Measurements from ENCODE around the gene RAD51B.

Gene RAD51B

GRCh38 chr14:68539241-68539737 lies 719.7 kb downstream of the RAD51B start:
- Histone ChIP-seq H3K27ac (ENCODE audit: low read depth, low read length, severe bottlenecking) (peak overlapping the region; percentile 50), H3K4me3 (ENCODE audit: extremely low read depth, insufficient read depth, low read length, poor library complexity, severe bottlenecking) (no peak overlapping the region), H3K4me1 (ENCODE audit: control insufficient read depth, insufficient read depth, low read length, poor library complexity, severe bottlenecking) (peaks cover 4% of the 10 kb centered on the region), H3K9me3 (ENCODE audit: control insufficient read depth, low read length) (no peaks in the 10 kb centered on the region), H3K36me3 (ENCODE audit: control insufficient read depth, insufficient read depth, low read length) (no peaks in the 10 kb centered on the region)
- WGBS, 2 experiments (ENCODE audit: insufficient coverage in 2 of 2): 79 to 80% methylated on average over 5 to 6 of the region's 6 CpGs

- 75 to 100% methylated on average over 1 to 3 of the region's 3 CpGs for WGBS, 2 experiments (ENCODE audit: insufficient coverage in 2 of 2)
- Histone ChIP-seq H3K9me3 (ENCODE audit: control insufficient read depth, low read length) (no peaks in the 10 kb centered on the region), H3K4me1 (ENCODE audit: control insufficient read depth, insufficient read depth, low read length, poor library complexity, severe bottlenecking) (peaks cover 4% of the 10 kb centered on the region), H3K36me3 (ENCODE audit: control insufficient read depth, insufficient read depth, low read length) (no peaks in the 10 kb centered on the region), H3K27ac (ENCODE audit: low read depth, low read length, severe bottlenecking) (peak overlapping the region; percentile 50), H3K4me3 (ENCODE audit: extremely low read depth, insufficient read depth, low read length, poor library complexity, severe bottlenecking) (no peak overlapping the region)
Measured at GRCh38 chr14:68539789-68540188, 720.2 kb downstream of the RAD51B start.

GRCh38 chr14:68541178-68541896 lies 721.8 kb downstream of the RAD51B start:
- Histone ChIP-seq H3K4me3 (ENCODE audit: extremely low read depth, insufficient read depth, low read length, poor library complexity, severe bottlenecking) (no peak overlapping the region), H3K36me3 (ENCODE audit: control insufficient read depth, insufficient read depth, low read length) (no peaks in the 10 kb centered on the region), H3K27ac (ENCODE audit: low read depth, low read length, severe bottlenecking) (no peak overlapping the region), H3K9me3 (ENCODE audit: control insufficient read depth, low read length) (no peaks in the 10 kb centered on the region), H3K4me1 (ENCODE audit: control insufficient read depth, insufficient read depth, low read length, poor library complexity, severe bottlenecking) (no peaks in the 10 kb centered on the region)
- 85 to 90% methylated on average over 4 of the region's 4 CpGs for WGBS, 2 experiments (ENCODE audit: insufficient coverage in 2 of 2)

GRCh38 chr14:68542346-68542745 lies 722.8 kb downstream of the RAD51B start:
- Histone ChIP-seq H3K4me1 (ENCODE audit: control insufficient read depth, insufficient read depth, low read length, poor library complexity, severe bottlenecking) (peaks cover 7% of the 10 kb centered on the region), H3K27ac (ENCODE audit: low read depth, low read length, severe bottlenecking) (no peak overlapping the region), H3K9me3 (ENCODE audit: control insufficient read depth, low read length) (no peaks in the 10 kb centered on the region), H3K4me3 (ENCODE audit: extremely low read depth, insufficient read depth, low read length, poor library complexity, severe bottlenecking) (no peak overlapping the region), H3K36me3 (ENCODE audit: control insufficient read depth, insufficient read depth, low read length) (no peaks in the 10 kb centered on the region)
- no CpG with 5 or more reads among the region's 2 CpGs for WGBS, 2 experiments (ENCODE audit: insufficient coverage in 2 of 2)

GRCh38 chr14:68543516-68543915 lies 723.9 kb downstream of the RAD51B start:
- H3K4me1 ChIP-seq (ENCODE audit: control insufficient read depth, insufficient read depth, low read length, poor library complexity, severe bottlenecking): peaks cover 18% of the 10 kb centered on the region
- H3K9me3 ChIP-seq (ENCODE audit: control insufficient read depth, low read length): no peaks in the 10 kb centered on the region
- H3K27ac ChIP-seq (ENCODE audit: low read depth, low read length, severe bottlenecking): no peak overlapping the region
- H3K36me3 ChIP-seq (ENCODE audit: control insufficient read depth, insufficient read depth, low read length): no peaks in the 10 kb centered on the region
- H3K4me3 ChIP-seq (ENCODE audit: extremely low read depth, insufficient read depth, low read length, poor library complexity, severe bottlenecking): no peak overlapping the region
- no CpG with 5 or more reads among the region's 3 CpGs for WGBS, 2 experiments (ENCODE audit: insufficient coverage in 2 of 2)

- Histone ChIP-seq H3K4me3 (ENCODE audit: extremely low read depth, insufficient read depth, low read length, poor library complexity, severe bottlenecking) (no peak overlapping the region), H3K36me3 (ENCODE audit: control insufficient read depth, insufficient read depth, low read length) (no peaks in the 10 kb centered on the region), H3K27ac (ENCODE audit: low read depth, low read length, severe bottlenecking) (no peak overlapping the region), H3K4me1 (ENCODE audit: control insufficient read depth, insufficient read depth, low read length, poor library complexity, severe bottlenecking) (peaks cover 26% of the 10 kb centered on the region), H3K9me3 (ENCODE audit: control insufficient read depth, low read length) (no peaks in the 10 kb centered on the region)
- 100% methylated on average over 3 of the region's 5 CpGs for WGBS, 2 experiments (ENCODE audit: insufficient coverage in 2 of 2)
Measured at GRCh38 chr14:68544081-68544892, 724.7 kb downstream of the RAD51B start.

GRCh38 chr14:68546839-68547238 lies 727.3 kb downstream of the RAD51B start:
- 95 to 97% methylated on average over 4 to 5 of the region's 5 CpGs for WGBS, 2 experiments (ENCODE audit: insufficient coverage in 2 of 2)
- Histone ChIP-seq H3K9me3 (ENCODE audit: control insufficient read depth, low read length) (no peaks in the 10 kb centered on the region), H3K4me1 (ENCODE audit: control insufficient read depth, insufficient read depth, low read length, poor library complexity, severe bottlenecking) (peaks cover 45% of the 10 kb centered on the region), H3K36me3 (ENCODE audit: control insufficient read depth, insufficient read depth, low read length) (no peaks in the 10 kb centered on the region), H3K27ac (ENCODE audit: low read depth, low read length, severe bottlenecking) (no peak overlapping the region), H3K4me3 (ENCODE audit: extremely low read depth, insufficient read depth, low read length, poor library complexity, severe bottlenecking) (no peak overlapping the region)

- Histone ChIP-seq H3K9me3 (ENCODE audit: control insufficient read depth, low read length) (no peaks in the 10 kb centered on the region), H3K4me3 (ENCODE audit: extremely low read depth, insufficient read depth, low read length, poor library complexity, severe bottlenecking) (no peak overlapping the region), H3K4me1 (ENCODE audit: control insufficient read depth, insufficient read depth, low read length, poor library complexity, severe bottlenecking) (peaks cover 48% of the 10 kb centered on the region), H3K36me3 (ENCODE audit: control insufficient read depth, insufficient read depth, low read length) (no peaks in the 10 kb centered on the region), H3K27ac (ENCODE audit: low read depth, low read length, severe bottlenecking) (peak overlapping the region; percentile 83)
- 65 to 72% methylated on average over 7 to 8 of the region's 12 CpGs for WGBS, 2 experiments (ENCODE audit: insufficient coverage in 2 of 2)
Measured at GRCh38 chr14:68547305-68548193, 728.0 kb downstream of the RAD51B start.

GRCh38 chr14:68548194-68549076 lies 728.9 kb downstream of the RAD51B start:
- H3K36me3 ChIP-seq (ENCODE audit: control insufficient read depth, insufficient read depth, low read length): no peaks in the 10 kb centered on the region
- no peak overlapping the region for H3K4me3 ChIP-seq (ENCODE audit: extremely low read depth, insufficient read depth, low read length, poor library complexity, severe bottlenecking)
- H3K4me1 ChIP-seq (ENCODE audit: control insufficient read depth, insufficient read depth, low read length, poor library complexity, severe bottlenecking): peaks cover 55% of the 10 kb centered on the region
- H3K9me3 ChIP-seq (ENCODE audit: control insufficient read depth, low read length): no peaks in the 10 kb centered on the region
- peak overlapping the region; percentile 83 for H3K27ac ChIP-seq (ENCODE audit: low read depth, low read length, severe bottlenecking)
- WGBS, 2 experiments (ENCODE audit: insufficient coverage in 2 of 2): 55 to 69% methylated on average over 8 of the region's 14 CpGs

All from mesodermal cell (in vitro differentiated cells).